ENCODE results near the gene NFAT5. TPM values are rescaled to one million over a fixed set of nuclear protein-coding genes. Genes with fewer than 3 reads are reported as not detected.
A peak's percentile ranks its signal among the peaks of the same experiment; 100 is the strongest.

The NFAT5 gene
- total and polyA plus RNA-seq, 9 of the 15 experiments (the other 6 are each of a cell fraction or from before 2014, with no cell fraction given), result 0.78 to 20.5 (median 12.4) TPM

DNA sequence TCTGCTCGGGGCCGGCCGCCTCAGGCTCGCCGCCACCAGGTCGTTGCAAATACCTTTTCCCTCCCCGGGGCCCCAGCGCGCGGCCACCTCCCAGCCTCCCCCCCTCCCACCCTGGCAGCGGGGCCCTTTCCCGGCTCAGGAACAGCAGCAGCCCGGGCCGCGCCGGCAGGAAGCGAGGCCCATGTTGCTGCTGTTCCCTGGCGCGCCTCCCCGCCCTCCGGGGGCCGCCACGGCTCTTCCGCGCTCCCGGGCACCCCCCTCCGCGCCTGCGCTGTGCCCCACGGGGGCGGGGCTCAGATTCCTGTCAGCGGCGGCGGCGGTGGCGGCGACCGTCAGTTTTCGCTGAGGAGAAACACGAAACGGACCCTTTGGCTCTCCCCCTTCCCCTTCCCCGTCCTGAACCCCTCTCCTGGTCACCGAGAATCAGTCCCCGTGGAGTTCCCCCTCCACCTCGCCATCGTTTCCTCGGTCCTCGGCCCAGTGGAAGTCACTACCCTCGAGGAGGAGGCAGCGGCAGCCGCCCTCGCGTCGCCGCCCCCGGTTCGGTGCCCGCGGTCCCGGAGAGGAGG, at the start of gene NFAT5 (continued):
- TF ChIP-seq, protein P1, sequence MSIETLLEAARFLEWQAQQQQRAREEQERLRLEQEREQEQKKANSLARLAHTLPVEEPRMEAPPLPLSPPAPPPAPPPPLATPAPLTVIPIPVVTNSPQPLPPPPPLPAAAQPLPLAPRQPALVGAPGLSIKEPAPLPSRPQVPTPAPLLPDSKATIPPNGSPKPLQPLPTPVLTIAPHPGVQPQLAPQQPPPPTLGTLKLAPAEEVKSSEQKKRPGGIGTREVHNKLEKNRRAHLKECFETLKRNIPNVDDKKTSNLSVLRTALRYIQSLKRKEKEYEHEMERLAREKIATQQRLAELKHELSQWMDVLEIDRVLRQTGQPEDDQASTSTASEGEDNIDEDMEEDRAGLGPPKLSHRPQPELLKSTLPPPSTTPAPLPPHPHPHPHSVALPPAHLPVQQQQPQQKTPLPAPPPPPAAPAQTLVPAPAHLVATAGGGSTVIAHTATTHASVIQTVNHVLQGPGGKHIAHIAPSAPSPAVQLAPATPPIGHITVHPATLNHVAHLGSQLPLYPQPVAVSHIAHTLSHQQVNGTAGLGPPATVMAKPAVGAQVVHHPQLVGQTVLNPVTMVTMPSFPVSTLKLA (conservative IDR thresholded peaks at IDR 0.05), result peak; percentile 30 to 79; a peak in 3 of 4 replicates
- TF ChIP-seq ZNF507 (tag; conservative IDR thresholded peaks at IDR 0.05) (no peak), CSDE1 (IDR thresholded peaks at IDR 0.05) (no peak), RAD21 (CRISPR knock-in tag; conservative IDR thresholded peaks at IDR 0.05 in 1 of 2, IDR thresholded peaks at IDR 0.05 in 1 of 2) (peak; percentile 14 to 24; a peak in 1 of 4 replicates), KAT8 (IDR thresholded peaks at IDR 0.05; ENCODE audit: low read depth) (no peak), XRCC5 (IDR thresholded peaks at IDR 0.05; ENCODE audit: low read depth, low read length) (peak; percentile 95), SIN3A (IDR thresholded peaks at IDR 0.05; ENCODE audit: borderline replicate concordance in 2 of 2, control insufficient read depth in 1 of 2, low read depth in 2 of 2, low read length in 2 of 2) (peak in 1 of 2 experiments; percentile 75; a peak in 3 of 4 replicates), MXI1 (IDR thresholded peaks at IDR 0.05; ENCODE audit: low read depth, low read length) (peak; percentile 50; the same call in 1 of the 2 replicates), ILK (tag; IDR thresholded peaks at IDR 0.05; ENCODE audit: borderline replicate concordance, low read depth) (no peak), STAT5A (IDR thresholded peaks at IDR 0.05; ENCODE audit: borderline replicate concordance, low read length) (no peak; the same call in 1 of the 2 replicates), HMGN3 (IDR thresholded peaks at IDR 0.05; ENCODE audit: borderline replicate concordance, extremely low read depth, insufficient read length, low read depth, low read length) (peak; percentile 97), POLR3A (IDR thresholded peaks at IDR 0.05; ENCODE audit: borderline replicate concordance, extremely low read depth, insufficient read depth, insufficient read length) (no peak), ZNF41 (CRISPR knock-in tag; conservative IDR thresholded peaks at IDR 0.05) (0 out of 2 replicates have a peak, but pooled peaks have one; percentile 4), TEAD4 (IDR thresholded peaks at IDR 0.05; ENCODE audit: low read length) (peak; percentile 26; the same call in 1 of the 2 replicates), TEAD4 (CRISPR knock-in tag; IDR thresholded peaks at IDR 0.05; ENCODE audit: borderline replicate concordance) (no peak), POLR2A (conservative IDR thresholded peaks at IDR 0.05) (peak; percentile 91), RBFOX2 (IDR thresholded peaks at IDR 0.05; ENCODE audit: low read depth, low read length) (peak; percentile 89), ZFX (CRISPR knock-in tag; IDR thresholded peaks at IDR 0.05) (peak; percentile 70)
- TF ChIP-seq, protein P2, sequence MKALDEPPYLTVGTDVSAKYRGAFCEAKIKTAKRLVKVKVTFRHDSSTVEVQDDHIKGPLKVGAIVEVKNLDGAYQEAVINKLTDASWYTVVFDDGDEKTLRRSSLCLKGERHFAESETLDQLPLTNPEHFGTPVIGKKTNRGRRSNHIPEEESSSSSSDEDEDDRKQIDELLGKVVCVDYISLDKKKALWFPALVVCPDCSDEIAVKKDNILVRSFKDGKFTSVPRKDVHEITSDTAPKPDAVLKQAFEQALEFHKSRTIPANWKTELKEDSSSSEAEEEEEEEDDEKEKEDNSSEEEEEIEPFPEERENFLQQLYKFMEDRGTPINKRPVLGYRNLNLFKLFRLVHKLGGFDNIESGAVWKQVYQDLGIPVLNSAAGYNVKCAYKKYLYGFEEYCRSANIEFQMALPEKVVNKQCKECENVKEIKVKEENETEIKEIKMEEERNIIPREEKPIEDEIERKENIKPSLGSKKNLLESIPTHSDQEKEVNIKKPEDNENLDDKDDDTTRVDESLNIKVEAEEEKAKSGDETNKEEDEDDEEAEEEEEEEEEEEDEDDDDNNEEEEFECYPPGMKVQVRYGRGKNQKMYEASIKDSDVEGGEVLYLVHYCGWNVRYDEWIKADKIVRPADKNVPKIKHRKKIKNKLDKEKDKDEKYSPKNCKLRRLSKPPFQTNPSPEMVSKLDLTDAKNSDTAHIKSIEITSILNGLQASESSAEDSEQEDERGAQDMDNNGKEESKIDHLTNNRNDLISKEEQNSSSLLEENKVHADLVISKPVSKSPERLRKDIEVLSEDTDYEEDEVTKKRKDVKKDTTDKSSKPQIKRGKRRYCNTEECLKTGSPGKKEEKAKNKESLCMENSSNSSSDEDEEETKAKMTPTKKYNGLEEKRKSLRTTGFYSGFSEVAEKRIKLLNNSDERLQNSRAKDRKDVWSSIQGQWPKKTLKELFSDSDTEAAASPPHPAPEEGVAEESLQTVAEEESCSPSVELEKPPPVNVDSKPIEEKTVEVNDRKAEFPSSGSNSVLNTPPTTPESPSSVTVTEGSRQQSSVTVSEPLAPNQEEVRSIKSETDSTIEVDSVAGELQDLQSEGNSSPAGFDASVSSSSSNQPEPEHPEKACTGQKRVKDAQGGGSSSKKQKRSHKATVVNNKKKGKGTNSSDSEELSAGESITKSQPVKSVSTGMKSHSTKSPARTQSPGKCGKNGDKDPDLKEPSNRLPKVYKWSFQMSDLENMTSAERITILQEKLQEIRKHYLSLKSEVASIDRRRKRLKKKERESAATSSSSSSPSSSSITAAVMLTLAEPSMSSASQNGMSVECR (CRISPR knock-in tag; IDR thresholded peaks at IDR 0.05), result peak; percentile 76
- TF ChIP-seq, protein P3, sequence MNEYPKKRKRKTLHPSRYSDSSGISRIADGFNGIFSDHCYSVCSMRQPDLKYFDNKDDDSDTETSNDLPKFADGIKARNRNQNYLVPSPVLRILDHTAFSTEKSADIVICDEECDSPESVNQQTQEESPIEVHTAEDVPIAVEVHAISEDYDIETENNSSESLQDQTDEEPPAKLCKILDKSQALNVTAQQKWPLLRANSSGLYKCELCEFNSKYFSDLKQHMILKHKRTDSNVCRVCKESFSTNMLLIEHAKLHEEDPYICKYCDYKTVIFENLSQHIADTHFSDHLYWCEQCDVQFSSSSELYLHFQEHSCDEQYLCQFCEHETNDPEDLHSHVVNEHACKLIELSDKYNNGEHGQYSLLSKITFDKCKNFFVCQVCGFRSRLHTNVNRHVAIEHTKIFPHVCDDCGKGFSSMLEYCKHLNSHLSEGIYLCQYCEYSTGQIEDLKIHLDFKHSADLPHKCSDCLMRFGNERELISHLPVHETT (CRISPR knock-in tag; conservative IDR thresholded peaks at IDR 0.05 in 1 of 2, IDR thresholded peaks at IDR 0.05 in 1 of 2), result peak in 1 of 2 experiments; percentile 91; a peak in 2 of 4 replicates

Data from K562 (cell line).